Measurements from ENCODE around the gene IRX3.

IRX3 gene

GRCh38 chr16:54273566-54273965 lies 13.0 kb downstream of the IRX3 start:
- H3K4me3 ChIP-seq (ENCODE audit: control insufficient read depth in 1 of 7, extremely low read depth in 1 of 7, insufficient read depth in 4 of 7, low read depth in 2 of 7, low read length in 6 of 7), result no peak overlapping the region
- no peak for DNase-seq
- 100% methylated on average over 2 of the region's 4 CpGs for WGBS (ENCODE audit: insufficient coverage)
- CTCF ChIA-PET, result no interaction called here
- no peaks in the 10 kb centered on the region for H3K36me3 ChIP-seq (ENCODE audit: control insufficient read depth in 4 of 4, insufficient read depth in 4 of 4, low read length in 3 of 4)
- H3K27ac ChIP-seq (ENCODE audit: insufficient read depth in 1 of 2, low read depth in 1 of 2, low read length in 2 of 2, poor library complexity in 1 of 2, severe bottlenecking in 2 of 2), result no peak overlapping the region
- H3K4me1 ChIP-seq (ENCODE audit: control extremely low read depth in 1 of 4, control insufficient read depth in 4 of 4, insufficient read depth in 4 of 4, low read length in 3 of 4), result peaks cover 0 to 4% (median 1%) of the 10 kb centered on the region in 4 experiments
- POLR2A ChIA-PET, result interaction anchor here (0.6 kb wide), 1 partner anchor 441 kb away, joined by 4 read pairs; no protein-coding TSS in a partner anchor
- peaks cover 0 to 8% (median 4%) of the 10 kb centered on the region in 5 experiments for H3K27me3 ChIP-seq (replicated peaks in 2 of 5; ENCODE audit: control insufficient read depth in 4 of 5, insufficient read depth in 5 of 5, low read length in 4 of 5)
- H3K9me3 ChIP-seq (ENCODE audit: control extremely low read depth in 1 of 5, control insufficient read depth in 4 of 5, insufficient read depth in 2 of 5, low read depth in 1 of 5, low read length in 4 of 5), result peaks cover 0 to 2% (median 0%) of the 10 kb centered on the region in 5 experiments

- WGBS (ENCODE audit: insufficient coverage), result 93% methylated on average over 3 of the region's 3 CpGs
- POLR2A ChIA-PET, result no interaction called here
- no peak overlapping the region for H3K4me3 ChIP-seq (ENCODE audit: control insufficient read depth in 1 of 7, extremely low read depth in 1 of 7, insufficient read depth in 4 of 7, low read depth in 2 of 7, low read length in 6 of 7)
- CTCF ChIA-PET, result interaction anchor here (1.3 to 1.5 kb wide), 2 partner anchors 11 to 324 kb away, joined by 3 to 5 read pairs; no protein-coding TSS in a partner anchor
- no peaks in the 10 kb centered on the region for H3K4me1 ChIP-seq (ENCODE audit: control extremely low read depth in 1 of 4, control insufficient read depth in 4 of 4, insufficient read depth in 4 of 4, low read length in 3 of 4)
- no peaks in the 10 kb centered on the region for H3K36me3 ChIP-seq (ENCODE audit: control insufficient read depth in 4 of 4, insufficient read depth in 4 of 4, low read length in 3 of 4)
- DNase-seq, result no peak
- no peak overlapping the region for H3K27ac ChIP-seq (ENCODE audit: insufficient read depth in 1 of 2, low read depth in 1 of 2, low read length in 2 of 2, poor library complexity in 1 of 2, severe bottlenecking in 2 of 2)
- H3K27me3 ChIP-seq (replicated peaks in 2 of 5; ENCODE audit: control insufficient read depth in 4 of 5, insufficient read depth in 5 of 5, low read length in 4 of 5), result peaks cover 0 to 14% (median 9%) of the 10 kb centered on the region in 5 experiments
- H3K9me3 ChIP-seq (ENCODE audit: control extremely low read depth in 1 of 5, control insufficient read depth in 4 of 5, insufficient read depth in 2 of 5, low read depth in 1 of 5, low read length in 4 of 5), result peaks cover 0 to 2% (median 0%) of the 10 kb centered on the region in 5 experiments
These were observed 15.9 kb downstream of the IRX3 start for GRCh38 chr16:54270711-54271110.

- H3K4me1 ChIP-seq (ENCODE audit: control extremely low read depth in 1 of 4, control insufficient read depth in 4 of 4, insufficient read depth in 4 of 4, low read length in 3 of 4), result no peaks in the 10 kb centered on the region
- H3K9me3 ChIP-seq (ENCODE audit: control extremely low read depth in 1 of 5, control insufficient read depth in 4 of 5, insufficient read depth in 2 of 5, low read depth in 1 of 5, low read length in 4 of 5), result peaks cover 0 to 2% (median 0%) of the 10 kb centered on the region in 5 experiments
- H3K27me3 ChIP-seq (replicated peaks in 2 of 5; ENCODE audit: control insufficient read depth in 4 of 5, insufficient read depth in 5 of 5, low read length in 4 of 5), result peaks cover 0 to 18% (median 9%) of the 10 kb centered on the region in 5 experiments
- no peak overlapping the region for H3K27ac ChIP-seq (ENCODE audit: insufficient read depth in 1 of 2, low read depth in 1 of 2, low read length in 2 of 2, poor library complexity in 1 of 2, severe bottlenecking in 2 of 2)
- no peak for DNase-seq
- no peaks in the 10 kb centered on the region for H3K36me3 ChIP-seq (ENCODE audit: control insufficient read depth in 4 of 4, insufficient read depth in 4 of 4, low read length in 3 of 4)
- CTCF ChIA-PET, result no interaction called here
- POLR2A ChIA-PET, result no interaction called here
- H3K4me3 ChIP-seq (ENCODE audit: control insufficient read depth in 1 of 7, extremely low read depth in 1 of 7, insufficient read depth in 4 of 7, low read depth in 2 of 7, low read length in 6 of 7), result no peak overlapping the region
These were observed 17.1 kb downstream of the IRX3 start for GRCh38 chr16:54269461-54269860.

GRCh38 chr16:54268766-54269165 lies 17.8 kb downstream of the IRX3 start:
- Histone ChIP-seq H3K27me3 (replicated peaks in 2 of 5; ENCODE audit: control insufficient read depth in 4 of 5, insufficient read depth in 5 of 5, low read length in 4 of 5) (peaks cover 0 to 18% (median 9%) of the 10 kb centered on the region in 5 experiments), H3K36me3 (ENCODE audit: control insufficient read depth in 4 of 4, insufficient read depth in 4 of 4, low read length in 3 of 4) (no peaks in the 10 kb centered on the region), H3K4me1 (ENCODE audit: control extremely low read depth in 1 of 4, control insufficient read depth in 4 of 4, insufficient read depth in 4 of 4, low read length in 3 of 4) (no peaks in the 10 kb centered on the region), H3K4me3 (ENCODE audit: control insufficient read depth in 1 of 7, extremely low read depth in 1 of 7, insufficient read depth in 4 of 7, low read depth in 2 of 7, low read length in 6 of 7) (no peak overlapping the region), H3K9me3 (ENCODE audit: control extremely low read depth in 1 of 5, control insufficient read depth in 4 of 5, insufficient read depth in 2 of 5, low read depth in 1 of 5, low read length in 4 of 5) (peaks cover 0 to 3% (median 0%) of the 10 kb centered on the region in 5 experiments), H3K27ac (ENCODE audit: insufficient read depth in 1 of 2, low read depth in 1 of 2, low read length in 2 of 2, poor library complexity in 1 of 2, severe bottlenecking in 2 of 2) (no peak overlapping the region)
- POLR2A ChIA-PET, result no interaction called here
- WGBS (ENCODE audit: insufficient coverage), result 100% methylated on average over 1 of the region's 4 CpGs
- CTCF ChIA-PET, result interaction anchor here (0.8 kb wide), 1 partner anchor 12 kb away, joined by 4 read pairs; no protein-coding TSS in a partner anchor
- no peak for DNase-seq

DNA sequence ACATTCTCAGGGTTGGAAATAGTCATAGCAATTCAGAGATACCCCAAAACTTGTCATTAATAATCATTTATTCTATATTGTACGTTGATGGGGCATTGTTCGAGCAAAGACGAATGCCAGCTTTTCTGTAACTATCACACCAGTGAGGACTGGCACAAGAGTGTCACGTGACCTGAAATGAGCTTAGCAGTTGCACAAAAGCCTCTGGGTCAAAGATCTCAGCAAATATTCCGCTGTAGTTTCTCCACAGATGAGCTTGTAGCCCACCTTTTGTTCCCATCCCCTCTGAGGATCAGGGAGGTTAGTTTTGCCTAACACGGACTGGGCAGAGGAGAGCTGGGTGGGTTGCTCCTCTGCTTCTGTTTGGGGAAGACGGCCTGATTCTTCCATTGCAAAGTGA lies 18.2 kb downstream of the IRX3 start:
- H3K4me1 ChIP-seq (ENCODE audit: control extremely low read depth in 1 of 4, control insufficient read depth in 4 of 4, insufficient read depth in 4 of 4, low read length in 3 of 4), result no peaks in the 10 kb centered on the region
- ChIA-PET CTCF (interaction anchor here (0.8 kb wide), 1 partner anchor 12 kb away, joined by 4 read pairs; no protein-coding TSS in a partner anchor), POLR2A (no interaction called here)
- peaks cover 0 to 18% (median 9%) of the 10 kb centered on the region in 5 experiments for H3K27me3 ChIP-seq (replicated peaks in 2 of 5; ENCODE audit: control insufficient read depth in 4 of 5, insufficient read depth in 5 of 5, low read length in 4 of 5)
- H3K36me3 ChIP-seq (ENCODE audit: control insufficient read depth in 4 of 4, insufficient read depth in 4 of 4, low read length in 3 of 4), result no peaks in the 10 kb centered on the region
- WGBS (ENCODE audit: insufficient coverage), result 88% methylated on average over 5 of the region's 7 CpGs
- peaks cover 0 to 3% (median 0%) of the 10 kb centered on the region in 5 experiments for H3K9me3 ChIP-seq (ENCODE audit: control extremely low read depth in 1 of 5, control insufficient read depth in 4 of 5, insufficient read depth in 2 of 5, low read depth in 1 of 5, low read length in 4 of 5)
- no peak overlapping the region for H3K27ac ChIP-seq (ENCODE audit: insufficient read depth in 1 of 2, low read depth in 1 of 2, low read length in 2 of 2, poor library complexity in 1 of 2, severe bottlenecking in 2 of 2)
- H3K4me3 ChIP-seq (ENCODE audit: control insufficient read depth in 1 of 7, extremely low read depth in 1 of 7, insufficient read depth in 4 of 7, low read depth in 2 of 7, low read length in 6 of 7), result no peak overlapping the region
- DNase-seq, result no peak

DNA sequence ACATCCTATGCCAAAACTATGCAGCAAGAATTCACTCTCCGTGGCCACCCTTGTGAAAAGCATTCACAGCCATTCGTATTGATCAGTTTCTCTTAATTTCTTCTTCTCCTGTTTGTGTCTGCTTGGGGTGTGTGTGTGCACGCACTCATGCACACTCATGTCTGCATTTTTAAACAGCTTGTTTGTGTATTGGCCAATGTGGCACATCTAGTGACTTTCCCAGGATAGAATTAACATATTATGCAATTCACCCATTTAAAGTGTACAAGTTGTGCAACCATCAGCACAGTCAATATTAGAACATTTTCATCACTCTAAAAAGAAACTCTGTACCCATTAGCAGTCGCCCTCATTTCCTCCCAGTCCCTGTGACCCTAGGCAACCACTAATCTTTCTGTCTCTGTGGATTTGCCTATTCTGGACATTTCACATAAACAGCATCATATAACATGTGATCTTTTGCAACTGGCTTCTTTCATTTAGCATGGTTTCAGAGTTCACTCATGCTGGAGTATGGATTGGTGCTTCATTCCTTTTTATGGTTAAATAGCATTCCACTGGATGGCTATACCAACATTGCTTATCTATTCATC lies 20.1 kb downstream of the IRX3 start:
- no peak for DNase-seq
- H3K9me3 ChIP-seq (ENCODE audit: control extremely low read depth in 1 of 5, control insufficient read depth in 4 of 5, insufficient read depth in 2 of 5, low read depth in 1 of 5, low read length in 4 of 5), result peaks cover 0 to 3% (median under 1%) of the 10 kb centered on the region in 5 experiments
- ChIA-PET POLR2A (no interaction called here), CTCF (no interaction called here)
- peaks cover 0 to 16% (median 7%) of the 10 kb centered on the region in 5 experiments for H3K27me3 ChIP-seq (replicated peaks in 2 of 5; ENCODE audit: control insufficient read depth in 4 of 5, insufficient read depth in 5 of 5, low read length in 4 of 5)
- H3K36me3 ChIP-seq (ENCODE audit: control insufficient read depth in 4 of 4, insufficient read depth in 4 of 4, low read length in 3 of 4), result no peaks in the 10 kb centered on the region
- H3K4me1 ChIP-seq (ENCODE audit: control extremely low read depth in 1 of 4, control insufficient read depth in 4 of 4, insufficient read depth in 4 of 4, low read length in 3 of 4), result no peaks in the 10 kb centered on the region
- H3K4me3 ChIP-seq (ENCODE audit: control insufficient read depth in 1 of 7, extremely low read depth in 1 of 7, insufficient read depth in 4 of 7, low read depth in 2 of 7, low read length in 6 of 7), result no peak overlapping the region
- H3K27ac ChIP-seq (ENCODE audit: insufficient read depth in 1 of 2, low read depth in 1 of 2, low read length in 2 of 2, poor library complexity in 1 of 2, severe bottlenecking in 2 of 2), result no peak overlapping the region
- 85% methylated on average over 4 of the region's 4 CpGs for WGBS (ENCODE audit: insufficient coverage)

GRCh38 chr16:54265575-54266107 lies 20.9 kb downstream of the IRX3 start:
- Histone ChIP-seq H3K27me3 (replicated peaks in 2 of 5; ENCODE audit: control insufficient read depth in 4 of 5, insufficient read depth in 5 of 5, low read length in 4 of 5) (peaks cover 0 to 16% (median 7%) of the 10 kb centered on the region in 5 experiments), H3K4me3 (ENCODE audit: control insufficient read depth in 1 of 7, extremely low read depth in 1 of 7, insufficient read depth in 4 of 7, low read depth in 2 of 7, low read length in 6 of 7) (no peak overlapping the region), H3K27ac (ENCODE audit: insufficient read depth in 1 of 2, low read depth in 1 of 2, low read length in 2 of 2, poor library complexity in 1 of 2, severe bottlenecking in 2 of 2) (no peak overlapping the region), H3K4me1 (ENCODE audit: control extremely low read depth in 1 of 4, control insufficient read depth in 4 of 4, insufficient read depth in 4 of 4, low read length in 3 of 4) (no peaks in the 10 kb centered on the region), H3K36me3 (ENCODE audit: control insufficient read depth in 4 of 4, insufficient read depth in 4 of 4, low read length in 3 of 4) (no peaks in the 10 kb centered on the region), H3K9me3 (ENCODE audit: control extremely low read depth in 1 of 5, control insufficient read depth in 4 of 5, insufficient read depth in 2 of 5, low read depth in 1 of 5, low read length in 4 of 5) (peaks cover 0 to 3% (median 0%) of the 10 kb centered on the region in 5 experiments)
- CTCF ChIA-PET, result no interaction called here
- POLR2A ChIA-PET, result no interaction called here
- 88% methylated on average over 7 of the region's 7 CpGs for WGBS (ENCODE audit: insufficient coverage)
- DNase-seq, result no peak
